HG03045 (cell line): ENCODE data around the gene TMEM87B.

Experiments used
- ATAC-seq: cut with Tn5 transposase; IDR thresholded peaks from one replicate; pipeline ENCODE4 v1.9.1; 2021; ENCODE audit warnings: mild to moderate bottlenecking, moderate library complexity; ENCODE audit not compliant: unreplicated experiment

The TMEM87B gene

DNA sequence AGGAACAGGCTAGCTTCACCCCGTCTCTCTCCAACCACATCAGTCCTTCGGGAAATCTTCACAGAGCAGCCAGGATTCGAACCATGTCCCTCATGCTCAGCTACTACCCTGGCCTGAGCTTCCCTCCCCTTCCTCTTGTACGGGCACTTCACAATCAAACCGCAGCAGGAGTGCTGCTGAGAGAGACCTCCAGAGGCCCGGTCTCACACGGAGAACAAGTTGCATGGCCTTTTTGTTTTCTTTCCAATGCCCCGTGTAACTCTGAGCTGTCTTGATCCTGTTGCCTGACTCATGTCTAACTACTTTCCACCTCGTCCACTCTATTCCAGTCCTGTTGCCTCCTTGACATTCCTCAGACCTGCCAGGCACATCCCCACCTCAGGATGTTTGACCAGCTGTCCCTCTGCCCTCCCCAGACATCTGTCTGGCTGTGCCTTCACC is 108.5 kb downstream of the TMEM87B start:
- no peak for ATAC-seq

DNA sequence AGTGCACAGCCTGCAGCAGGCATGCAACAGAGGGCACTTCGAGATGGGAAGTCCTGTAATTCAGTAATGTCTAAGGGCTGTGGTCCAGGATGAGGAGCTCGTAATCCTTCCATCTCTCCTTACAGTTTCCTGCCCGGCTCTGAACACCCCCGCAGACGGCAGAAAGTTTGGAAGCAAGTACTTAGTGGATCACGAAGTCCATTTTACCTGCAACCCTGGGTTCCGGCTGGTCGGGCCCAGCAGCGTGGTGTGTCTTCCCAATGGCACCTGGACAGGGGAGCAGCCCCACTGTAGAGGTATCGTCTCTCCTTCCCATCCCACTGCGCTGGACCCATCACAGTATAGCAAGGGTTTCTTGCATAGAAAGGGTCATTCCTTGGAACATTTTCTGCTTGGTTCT is 109.8 kb downstream of the TMEM87B start:
- ATAC-seq: no peak

DNA sequence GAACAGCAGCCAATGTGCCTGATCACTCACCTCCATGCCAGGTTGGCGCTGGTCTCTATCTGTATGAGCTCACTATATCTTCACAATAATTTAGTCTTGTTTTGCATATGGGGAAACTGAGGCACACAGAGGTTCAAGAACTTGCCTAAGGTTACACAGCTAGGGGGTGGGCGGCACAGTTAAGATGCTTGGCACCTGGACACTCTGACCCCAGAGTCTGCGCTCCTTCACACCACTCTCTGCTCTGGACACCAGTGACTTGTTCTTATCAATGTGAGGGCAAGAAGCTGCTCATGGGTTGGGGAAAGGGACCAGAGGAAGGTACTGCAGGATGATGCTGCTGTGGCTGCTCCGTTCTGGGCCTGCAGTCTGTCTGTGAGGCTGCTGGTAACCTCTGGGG is 110.2 kb downstream of the TMEM87B start:
- ATAC-seq: no peak

DNA sequence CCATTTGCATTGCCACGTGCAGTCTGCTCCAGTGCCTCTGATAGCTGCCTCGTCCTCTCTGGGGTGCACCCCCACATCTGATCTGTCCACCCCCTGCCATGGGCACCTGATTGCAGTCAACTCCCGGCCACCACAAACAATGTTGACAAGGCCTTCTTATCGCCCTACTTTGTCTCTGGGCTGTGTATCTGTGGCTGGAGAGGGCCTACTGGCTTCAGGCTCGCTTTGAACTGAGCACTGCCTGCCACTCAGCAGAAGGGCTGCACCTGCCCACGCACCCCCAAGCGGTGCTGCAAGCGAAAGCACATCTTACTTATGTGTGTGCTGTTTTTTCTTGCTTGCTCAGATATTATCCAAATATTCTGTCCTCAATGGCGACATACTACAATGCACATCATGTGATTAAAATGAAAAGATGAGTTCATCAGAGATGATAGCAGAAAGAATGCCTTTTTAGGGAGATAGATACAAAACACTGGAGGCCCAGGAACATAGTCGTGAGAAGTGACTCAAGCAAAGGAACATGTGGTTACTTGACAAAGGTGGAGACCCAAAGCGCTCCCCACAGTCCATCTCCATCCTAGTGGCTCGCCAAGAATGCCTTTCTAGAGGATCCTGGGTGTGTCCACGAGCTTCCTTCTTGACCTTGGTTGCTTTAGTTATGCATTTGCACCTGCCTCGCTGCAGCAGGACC is 111.9 kb downstream of the TMEM87B start:
- ATAC-seq: no peak

DNA sequence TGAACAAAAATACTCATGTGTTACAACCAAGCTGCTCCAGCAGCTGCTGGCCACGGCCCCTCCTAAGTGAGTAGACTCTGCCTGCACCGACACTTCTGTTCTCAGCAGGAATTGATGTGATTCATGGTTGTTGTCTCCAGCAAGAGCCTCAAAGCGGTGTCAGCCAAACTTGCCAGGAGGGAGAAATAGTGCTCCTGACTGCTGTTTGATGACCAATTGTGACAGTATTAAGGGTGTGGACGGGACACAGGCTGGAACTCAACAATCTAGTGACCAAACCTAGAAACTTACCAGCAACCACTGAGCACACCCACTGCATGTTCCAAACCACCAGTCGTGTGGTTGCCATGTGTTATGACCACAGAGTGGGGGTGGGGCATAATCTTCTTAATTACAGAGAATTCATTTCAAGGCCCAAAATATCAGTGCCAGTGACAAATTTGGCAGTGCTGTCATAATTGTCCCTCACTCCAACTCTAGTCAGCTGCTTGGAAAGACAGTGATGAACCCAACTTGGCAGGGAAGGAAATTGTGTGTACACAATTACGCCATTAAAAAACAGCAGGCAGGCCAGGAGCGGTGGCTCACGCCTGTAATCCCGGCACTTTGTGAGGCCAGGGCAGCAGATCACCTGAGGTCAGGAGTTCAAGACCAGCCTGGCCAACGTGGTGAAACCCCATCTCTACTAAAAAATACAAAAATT is 113.5 kb downstream of the TMEM87B start:
- ATAC-seq: no peak
